WTC11 (cell line): ENCODE results near the gene ZFR2. TPM values are rescaled to one million over a fixed set of nuclear protein-coding genes. Genes with fewer than 3 reads are reported as not detected.

Experiments used
- ATAC-seq: fragments of 200-7000 bp; cut with Tn5 transposase; 2 replicates; pipeline ENCODE4 v1.10.0; 2021; ENCODE audit warnings: mild to moderate bottlenecking, moderate library complexity
- CTCF ChIA-PET: fragments of 300-600 bp; sonication (Branson Sonifier 250); formaldehyde crosslinking; loops from one replicate; lab custom pipeline; 2021; ENCODE audit warnings: antibody characterized with exemption; lab: Charles Lee
- POLR2A ChIA-PET: fragments of 350-600 bp; sonication (Branson Sonifier 250); formaldehyde crosslinking; loops from one replicate; lab custom pipeline; 2021; ENCODE audit warnings: antibody characterized with exemption; lab: Charles Lee
- DNase-seq: peaks from one replicate; pipeline ENCODE4 v3.0.0; 2021; ENCODE audit warnings: low spot score
- H3K27ac Mint-ChIP-seq: 2 replicates; pipeline ENCODE4 v1.8.0; 2021; ENCODE audit warnings: mixed read lengths
- H3K27me3 Mint-ChIP-seq: 2 replicates; pipeline ENCODE4 v1.8.0; 2021; ENCODE audit warnings: low read depth, mild to moderate bottlenecking, moderate library complexity, mixed read lengths
- H3K36me3 Mint-ChIP-seq: 2 replicates; pipeline ENCODE4 v1.8.0; 2021; ENCODE audit warnings: mixed read lengths
- H3K4me1 Mint-ChIP-seq: 2 replicates; pipeline ENCODE4 v1.8.0; 2022; ENCODE audit warnings: mixed read lengths
- H3K4me3 Mint-ChIP-seq: 2 replicates; pipeline ENCODE4 v1.8.0; 2021; ENCODE audit warnings: mild to moderate bottlenecking, moderate library complexity, mixed read lengths
- H3K9me3 Mint-ChIP-seq: 2 replicates; pipeline ENCODE4 v1.8.0; 2021; ENCODE audit warnings: mixed read lengths
- EMX1 ChIP-seq: fragments of 250-450 bp; sonication (Bioruptor Pico); IDR thresholded peaks from 2 replicates; pipeline ENCODE4 v1.8.0; 2021; ENCODE audit warnings: mild to moderate bottlenecking
- FOXJ3 ChIP-seq: sonication (generic); formaldehyde crosslinking; IDR thresholded peaks from 2 replicates; pipeline ENCODE4 v1.9.0; 2021; ENCODE audit warnings: missing genetic modification reagents, mild to moderate bottlenecking, borderline replicate concordance
- FOXK1 ChIP-seq: sonication (generic); formaldehyde crosslinking; IDR thresholded peaks from 2 replicates; pipeline ENCODE4 v1.8.0; 2022; ENCODE audit warnings: mild to moderate bottlenecking, moderate library complexity, missing genetic modification reagents
- GABPB1 ChIP-seq: sonication (generic); formaldehyde crosslinking; IDR thresholded peaks from 2 replicates; pipeline ENCODE4 v1.8.1; 2023; ENCODE audit warnings: mild to moderate bottlenecking, missing genetic modification reagents
- GRHL2 ChIP-seq: fragments of 250-450 bp; sonication (Bioruptor Pico); IDR thresholded peaks from 2 replicates; pipeline ENCODE4 v1.8.0; 2022; ENCODE audit warnings: mild to moderate bottlenecking, moderate library complexity; ENCODE audit not compliant: insufficient replicate concordance, severe bottlenecking
- NFE2L1 ChIP-seq: sonication (generic); formaldehyde crosslinking; IDR thresholded peaks from 2 replicates; pipeline ENCODE4 v1.8.1; 2023; ENCODE audit warnings: missing genetic modification reagents
- NFYB ChIP-seq: sonication (generic); formaldehyde crosslinking; conservative IDR thresholded peaks from 2 replicates; pipeline ENCODE4 v1.8.0; 2022; ENCODE audit warnings: low read depth, missing genetic modification reagents
- NR2C2 ChIP-seq: sonication (generic); formaldehyde crosslinking; IDR thresholded peaks from 2 replicates; pipeline ENCODE4 v1.8.0; 2022; ENCODE audit warnings: mild to moderate bottlenecking, missing genetic modification reagents
- OVOL2 ChIP-seq: fragments of 250-450 bp; sonication (Bioruptor Pico); IDR thresholded peaks from 2 replicates; pipeline ENCODE4 v1.9.0; 2021; ENCODE audit warnings: mild to moderate bottlenecking, borderline replicate concordance
- PRRX2 ChIP-seq: fragments of 250-450 bp; sonication (Bioruptor Pico); IDR thresholded peaks from 2 replicates; pipeline ENCODE4 v1.8.0; 2021; ENCODE audit warnings: mild to moderate bottlenecking
- TEAD4 ChIP-seq: sonication (generic); formaldehyde crosslinking; IDR thresholded peaks from 2 replicates; pipeline ENCODE4 v1.8.0; 2022; ENCODE audit warnings: mild to moderate bottlenecking, missing genetic modification reagents
- TP53 ChIP-seq: sonication (generic); formaldehyde crosslinking; IDR thresholded peaks from 2 replicates; pipeline ENCODE4 v1.8.1; 2023; ENCODE audit warnings: mild to moderate bottlenecking, missing genetic modification reagents
- ZNF396 ChIP-seq: fragments of 250-450 bp; sonication (Bioruptor Pico); IDR thresholded peaks from 2 replicates; pipeline ENCODE4 v1.8.0; 2021; ENCODE audit warnings: mild to moderate bottlenecking, moderate library complexity, borderline replicate concordance
- ZNF416 ChIP-seq: fragments of 250-450 bp; sonication (Bioruptor Pico); IDR thresholded peaks from 2 replicates; pipeline ENCODE4 v1.9.0; 2021; ENCODE audit warnings: mild to moderate bottlenecking, inconsistent platforms
- total RNA-seq: library from RNA; stranded (reverse); gene quantifications from 3 replicates; pipeline ENCODE4 v1.2.3, GENCODE V29; 2021
- TF ChIP-seq, protein P1 (sequence below): sonication (generic); formaldehyde crosslinking; IDR thresholded peaks from 2 replicates; pipeline ENCODE4 v1.8.1; 2022; ENCODE audit warnings: missing genetic modification reagents, borderline replicate concordance
- TF ChIP-seq, protein P2 (sequence below): sonication (generic); formaldehyde crosslinking; IDR thresholded peaks from 2 replicates; pipeline ENCODE4 v1.8.0; 2023; ENCODE audit warnings: missing genetic modification reagents
- TF ChIP-seq, protein P3 (sequence below): sonication (generic); formaldehyde crosslinking; IDR thresholded peaks from 2 replicates; pipeline ENCODE4 v1.8.0; 2022; ENCODE audit warnings: missing genetic modification reagents
- TF ChIP-seq, protein P4 (sequence below): sonication (generic); formaldehyde crosslinking; IDR thresholded peaks from 2 replicates; pipeline ENCODE4 v1.8.1; 2022; ENCODE audit warnings: mild to moderate bottlenecking, moderate library complexity, missing genetic modification reagents
- TF ChIP-seq, protein P5 (sequence below): sonication (generic); formaldehyde crosslinking; IDR thresholded peaks from 2 replicates; pipeline ENCODE4 v1.8.0; 2022; ENCODE audit warnings: mild to moderate bottlenecking, missing genetic modification reagents
- TF ChIP-seq, protein P6 (sequence below): fragments of 250-450 bp; sonication (Bioruptor Pico); IDR thresholded peaks from 2 replicates; pipeline ENCODE4 v1.9.0; 2021; ENCODE audit warnings: moderate library complexity, mild to moderate bottlenecking, inconsistent platforms, borderline replicate concordance
- TF ChIP-seq, protein P7 (sequence below): sonication (generic); formaldehyde crosslinking; IDR thresholded peaks from 2 replicates; pipeline ENCODE4 v1.8.1; 2023; ENCODE audit warnings: mild to moderate bottlenecking, missing genetic modification reagents, borderline replicate concordance

The ZFR2 gene
- total RNA-seq, 1 experiment from 2014 or later: 17.5 TPM

DNA sequence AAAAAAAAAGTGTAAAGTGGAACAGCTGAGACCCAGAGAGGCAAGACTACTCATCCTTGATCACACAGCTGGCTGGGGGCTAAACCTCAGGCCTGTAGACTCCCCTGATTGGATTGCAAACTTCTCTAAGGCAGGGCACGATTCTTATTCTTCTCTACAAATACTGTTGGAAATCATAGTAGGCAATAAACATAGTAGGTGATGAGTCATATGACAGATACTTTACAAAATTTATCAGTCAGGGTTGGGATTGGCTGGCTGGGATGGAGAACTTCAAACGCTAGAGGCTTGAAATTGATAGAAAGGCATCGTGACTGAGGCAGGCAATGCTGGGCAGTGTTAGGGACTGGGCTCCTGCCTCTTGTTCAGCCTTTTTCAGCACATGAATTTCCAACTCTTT lies 76.7 kb downstream of the ZFR2 start (continued):
- TF ChIP-seq, protein P1, sequence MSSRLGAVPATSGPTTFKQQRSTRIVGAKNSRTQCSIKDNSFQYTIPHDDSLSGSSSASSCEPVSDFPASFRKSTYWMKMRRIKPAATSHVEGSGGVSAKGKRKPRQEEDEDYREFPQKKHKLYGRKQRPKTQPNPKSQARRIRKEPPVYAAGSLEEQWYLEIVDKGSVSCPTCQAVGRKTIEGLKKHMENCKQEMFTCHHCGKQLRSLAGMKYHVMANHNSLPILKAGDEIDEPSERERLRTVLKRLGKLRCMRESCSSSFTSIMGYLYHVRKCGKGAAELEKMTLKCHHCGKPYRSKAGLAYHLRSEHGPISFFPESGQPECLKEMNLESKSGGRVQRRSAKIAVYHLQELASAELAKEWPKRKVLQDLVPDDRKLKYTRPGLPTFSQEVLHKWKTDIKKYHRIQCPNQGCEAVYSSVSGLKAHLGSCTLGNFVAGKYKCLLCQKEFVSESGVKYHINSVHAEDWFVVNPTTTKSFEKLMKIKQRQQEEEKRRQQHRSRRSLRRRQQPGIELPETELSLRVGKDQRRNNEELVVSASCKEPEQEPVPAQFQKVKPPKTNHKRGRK: no peak
- TF ChIP-seq, protein P2, sequence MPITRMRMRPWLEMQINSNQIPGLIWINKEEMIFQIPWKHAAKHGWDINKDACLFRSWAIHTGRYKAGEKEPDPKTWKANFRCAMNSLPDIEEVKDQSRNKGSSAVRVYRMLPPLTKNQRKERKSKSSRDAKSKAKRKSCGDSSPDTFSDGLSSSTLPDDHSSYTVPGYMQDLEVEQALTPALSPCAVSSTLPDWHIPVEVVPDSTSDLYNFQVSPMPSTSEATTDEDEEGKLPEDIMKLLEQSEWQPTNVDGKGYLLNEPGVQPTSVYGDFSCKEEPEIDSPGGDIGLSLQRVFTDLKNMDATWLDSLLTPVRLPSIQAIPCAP: no peak
- TF ChIP-seq EMX1 (CRISPR knock-in tag) (no peak), TEAD4 (CRISPR knock-in tag) (no peak), NFYB (no peak), TP53 (CRISPR knock-in tag) (no peak), GABPB1 (no peak)
- TF ChIP-seq, protein P3, sequence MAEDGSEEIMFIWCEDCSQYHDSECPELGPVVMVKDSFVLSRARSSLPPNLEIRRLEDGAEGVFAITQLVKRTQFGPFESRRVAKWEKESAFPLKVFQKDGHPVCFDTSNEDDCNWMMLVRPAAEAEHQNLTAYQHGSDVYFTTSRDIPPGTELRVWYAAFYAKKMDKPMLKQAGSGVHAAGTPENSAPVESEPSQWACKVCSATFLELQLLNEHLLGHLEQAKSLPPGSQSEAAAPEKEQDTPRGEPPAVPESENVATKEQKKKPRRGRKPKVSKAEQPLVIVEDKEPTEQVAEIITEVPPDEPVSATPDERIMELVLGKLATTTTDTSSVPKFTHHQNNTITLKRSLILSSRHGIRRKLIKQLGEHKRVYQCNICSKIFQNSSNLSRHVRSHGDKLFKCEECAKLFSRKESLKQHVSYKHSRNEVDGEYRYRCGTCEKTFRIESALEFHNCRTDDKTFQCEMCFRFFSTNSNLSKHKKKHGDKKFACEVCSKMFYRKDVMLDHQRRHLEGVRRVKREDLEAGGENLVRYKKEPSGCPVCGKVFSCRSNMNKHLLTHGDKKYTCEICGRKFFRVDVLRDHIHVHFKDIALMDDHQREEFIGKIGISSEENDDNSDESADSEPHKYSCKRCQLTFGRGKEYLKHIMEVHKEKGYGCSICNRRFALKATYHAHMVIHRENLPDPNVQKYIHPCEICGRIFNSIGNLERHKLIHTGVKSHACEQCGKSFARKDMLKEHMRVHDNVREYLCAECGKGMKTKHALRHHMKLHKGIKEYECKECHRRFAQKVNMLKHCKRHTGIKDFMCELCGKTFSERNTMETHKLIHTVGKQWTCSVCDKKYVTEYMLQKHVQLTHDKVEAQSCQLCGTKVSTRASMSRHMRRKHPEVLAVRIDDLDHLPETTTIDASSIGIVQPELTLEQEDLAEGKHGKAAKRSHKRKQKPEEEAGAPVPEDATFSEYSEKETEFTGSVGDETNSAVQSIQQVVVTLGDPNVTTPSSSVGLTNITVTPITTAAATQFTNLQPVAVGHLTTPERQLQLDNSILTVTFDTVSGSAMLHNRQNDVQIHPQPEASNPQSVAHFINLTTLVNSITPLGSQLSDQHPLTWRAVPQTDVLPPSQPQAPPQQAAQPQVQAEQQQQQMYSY: no peak
- TF ChIP-seq, all 79 proteins: peak for 0

DNA sequence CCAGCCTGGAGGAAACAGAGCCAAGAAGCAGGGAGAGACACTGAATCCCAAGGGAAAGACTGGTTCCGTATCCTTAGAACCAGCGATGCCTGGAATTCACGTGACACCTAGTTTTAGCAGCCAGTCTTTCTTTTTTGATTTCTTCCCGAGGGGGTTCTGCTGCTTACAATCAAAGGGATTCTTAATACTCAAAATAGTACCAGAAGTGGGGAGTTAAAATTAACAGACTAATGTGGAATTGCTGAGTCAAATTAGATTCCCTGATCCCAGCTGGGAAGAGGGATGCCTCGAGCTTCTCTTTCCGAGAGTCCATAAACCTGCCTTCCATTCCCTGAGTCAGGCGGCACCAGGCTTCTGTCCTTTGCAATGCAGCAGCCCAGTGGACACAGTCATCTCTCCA lies 77.9 kb downstream of the ZFR2 start:
- Mint-ChIP-seq H3K4me3 (no peak overlapping the region), H3K36me3 (no peaks in the 10 kb centered on the region), H3K4me1 (no peaks in the 10 kb centered on the region), H3K27ac (no peak overlapping the region), H3K27me3 (peaks cover 20% of the 10 kb centered on the region), H3K9me3 (peaks cover 3% of the 10 kb centered on the region; the same call in 1 of the 2 replicates)
- no peak for DNase-seq
- POLR2A ChIA-PET: no interaction called here
- TF ChIP-seq ZNF416 (CRISPR knock-in tag) (no peak), FOXJ3 (CRISPR knock-in tag) (no peak), NFE2L1 (CRISPR knock-in tag) (no peak), NR2C2 (CRISPR knock-in tag) (no peak), OVOL2 (CRISPR knock-in tag) (no peak), ZNF396 (CRISPR knock-in tag) (no peak), PRRX2 (CRISPR knock-in tag) (no peak), FOXK1 (CRISPR knock-in tag) (no peak), GRHL2 (CRISPR knock-in tag) (no peak)
- TF ChIP-seq, protein P4, sequence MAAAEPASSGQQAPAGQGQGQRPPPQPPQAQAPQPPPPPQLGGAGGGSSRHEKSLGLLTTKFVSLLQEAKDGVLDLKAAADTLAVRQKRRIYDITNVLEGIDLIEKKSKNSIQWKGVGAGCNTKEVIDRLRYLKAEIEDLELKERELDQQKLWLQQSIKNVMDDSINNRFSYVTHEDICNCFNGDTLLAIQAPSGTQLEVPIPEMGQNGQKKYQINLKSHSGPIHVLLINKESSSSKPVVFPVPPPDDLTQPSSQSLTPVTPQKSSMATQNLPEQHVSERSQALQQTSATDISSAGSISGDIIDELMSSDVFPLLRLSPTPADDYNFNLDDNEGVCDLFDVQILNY (CRISPR knock-in tag): no peak
- TF ChIP-seq, protein P5, sequence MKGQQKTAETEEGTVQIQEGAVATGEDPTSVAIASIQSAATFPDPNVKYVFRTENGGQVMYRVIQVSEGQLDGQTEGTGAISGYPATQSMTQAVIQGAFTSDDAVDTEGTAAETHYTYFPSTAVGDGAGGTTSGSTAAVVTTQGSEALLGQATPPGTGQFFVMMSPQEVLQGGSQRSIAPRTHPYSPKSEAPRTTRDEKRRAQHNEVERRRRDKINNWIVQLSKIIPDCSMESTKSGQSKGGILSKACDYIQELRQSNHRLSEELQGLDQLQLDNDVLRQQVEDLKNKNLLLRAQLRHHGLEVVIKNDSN (CRISPR knock-in tag): no peak
- TF ChIP-seq, protein P6, sequence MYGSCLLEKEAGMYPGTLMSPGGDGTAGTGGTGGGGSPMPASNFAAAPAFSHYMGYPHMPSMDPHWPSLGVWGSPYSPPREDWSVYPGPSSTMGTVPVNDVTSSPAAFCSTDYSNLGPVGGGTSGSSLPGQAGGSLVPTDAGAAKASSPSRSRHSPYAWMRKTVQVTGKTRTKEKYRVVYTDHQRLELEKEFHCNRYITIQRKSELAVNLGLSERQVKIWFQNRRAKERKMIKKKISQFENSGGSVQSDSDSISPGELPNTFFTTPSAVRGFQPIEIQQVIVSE (CRISPR knock-in tag): no peak
- TF ChIP-seq, protein P7, sequence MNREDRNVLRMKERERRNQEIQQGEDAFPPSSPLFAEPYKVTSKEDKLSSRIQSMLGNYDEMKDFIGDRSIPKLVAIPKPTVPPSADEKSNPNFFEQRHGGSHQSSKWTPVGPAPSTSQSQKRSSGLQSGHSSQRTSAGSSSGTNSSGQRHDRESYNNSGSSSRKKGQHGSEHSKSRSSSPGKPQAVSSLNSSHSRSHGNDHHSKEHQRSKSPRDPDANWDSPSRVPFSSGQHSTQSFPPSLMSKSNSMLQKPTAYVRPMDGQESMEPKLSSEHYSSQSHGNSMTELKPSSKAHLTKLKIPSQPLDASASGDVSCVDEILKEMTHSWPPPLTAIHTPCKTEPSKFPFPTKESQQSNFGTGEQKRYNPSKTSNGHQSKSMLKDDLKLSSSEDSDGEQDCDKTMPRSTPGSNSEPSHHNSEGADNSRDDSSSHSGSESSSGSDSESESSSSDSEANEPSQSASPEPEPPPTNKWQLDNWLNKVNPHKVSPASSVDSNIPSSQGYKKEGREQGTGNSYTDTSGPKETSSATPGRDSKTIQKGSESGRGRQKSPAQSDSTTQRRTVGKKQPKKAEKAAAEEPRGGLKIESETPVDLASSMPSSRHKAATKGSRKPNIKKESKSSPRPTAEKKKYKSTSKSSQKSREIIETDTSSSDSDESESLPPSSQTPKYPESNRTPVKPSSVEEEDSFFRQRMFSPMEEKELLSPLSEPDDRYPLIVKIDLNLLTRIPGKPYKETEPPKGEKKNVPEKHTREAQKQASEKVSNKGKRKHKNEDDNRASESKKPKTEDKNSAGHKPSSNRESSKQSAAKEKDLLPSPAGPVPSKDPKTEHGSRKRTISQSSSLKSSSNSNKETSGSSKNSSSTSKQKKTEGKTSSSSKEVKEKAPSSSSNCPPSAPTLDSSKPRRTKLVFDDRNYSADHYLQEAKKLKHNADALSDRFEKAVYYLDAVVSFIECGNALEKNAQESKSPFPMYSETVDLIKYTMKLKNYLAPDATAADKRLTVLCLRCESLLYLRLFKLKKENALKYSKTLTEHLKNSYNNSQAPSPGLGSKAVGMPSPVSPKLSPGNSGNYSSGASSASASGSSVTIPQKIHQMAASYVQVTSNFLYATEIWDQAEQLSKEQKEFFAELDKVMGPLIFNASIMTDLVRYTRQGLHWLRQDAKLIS (CRISPR knock-in tag): no peak
- CTCF ChIA-PET: no interaction called here
- ATAC-seq: no peak
